Activated CD4-positive, CD25-positive, alpha-beta regulatory T cell treated with anti-CD3 and anti-CD28 coated beads, Interleukin-2, amount 50 U/mL, for 16 hours (primary cell): ENCODE results near the gene ACACA.

ENCODE experiments used
- DNase-seq: peaks from one replicate; pipeline ENCODE4 v3.0.0-alpha.2; 2020; ENCODE audit warnings: low read depth, low spot score

ACACA gene

GRCh38 chr17:37134050-37134449 lies 272.6 kb downstream of the ACACA start:
- no peak for DNase-seq

GRCh38 chr17:37133136-37133535 lies 273.5 kb downstream of the ACACA start:
- DNase-seq = no peak

DNA sequence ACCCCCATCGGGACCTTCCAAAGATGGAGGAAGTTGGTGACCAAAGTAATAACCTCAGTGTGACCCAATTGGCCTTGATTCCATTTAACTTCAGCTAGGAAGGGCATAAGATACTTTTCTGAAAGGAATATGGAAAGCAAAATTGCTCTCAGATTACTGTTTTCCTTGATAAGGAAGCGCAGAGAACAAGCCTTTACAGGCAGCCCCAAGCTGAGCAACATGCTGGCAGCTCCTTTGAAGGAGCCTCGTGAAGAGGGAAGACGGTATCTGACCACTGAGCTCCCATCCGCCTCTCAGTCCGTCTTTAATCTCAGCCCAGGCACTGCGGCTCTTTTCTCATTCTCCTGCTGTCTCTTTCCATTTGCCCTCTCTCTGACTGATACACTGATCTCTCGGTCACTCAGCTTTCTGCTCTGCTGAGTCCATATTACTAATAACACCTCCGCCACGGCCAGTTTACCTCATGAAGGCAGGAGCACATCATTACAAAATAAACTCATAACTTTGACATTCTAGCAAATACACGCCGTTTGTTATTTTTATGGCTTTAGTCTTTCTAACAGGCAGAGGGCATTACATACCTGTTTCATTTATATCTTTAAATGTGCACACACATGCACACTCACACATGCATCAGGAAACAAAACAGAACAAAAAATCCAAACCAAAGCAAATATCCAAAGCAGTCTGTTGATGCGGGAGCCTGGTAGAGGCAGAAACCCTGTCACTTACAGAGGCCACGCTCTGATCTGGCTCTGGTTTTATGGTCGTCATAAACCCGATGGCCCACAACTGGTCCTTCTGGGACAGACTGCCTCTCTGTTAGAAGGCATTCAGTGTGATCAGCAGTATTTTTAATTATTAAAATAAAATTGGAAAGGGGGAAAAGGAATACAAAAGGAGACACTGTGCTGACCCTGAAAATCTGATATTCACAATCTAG lies 274.7 kb downstream of the ACACA start:
- DNase-seq = no peak

DNA sequence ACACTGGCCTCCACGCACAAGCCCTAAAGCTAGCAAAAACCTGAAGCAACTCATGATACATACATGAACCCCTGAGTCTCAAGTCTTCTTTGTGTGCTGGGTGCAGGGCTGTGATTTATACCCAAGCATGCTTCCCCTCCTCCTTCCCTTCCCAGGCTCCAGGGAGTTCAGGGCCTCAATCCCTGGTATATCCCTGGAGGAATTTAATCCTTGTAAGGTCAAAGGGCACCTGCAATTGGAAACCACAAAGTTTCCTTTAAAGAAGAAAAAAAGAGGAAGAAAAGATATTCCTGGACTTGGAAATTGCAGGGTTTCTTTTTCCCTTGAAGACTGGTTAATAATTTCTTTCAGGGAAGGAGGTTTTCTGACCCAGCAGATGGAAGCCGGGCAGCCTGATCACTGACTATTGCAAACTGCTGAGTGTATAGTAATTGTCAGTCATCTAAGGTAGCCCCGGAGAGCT lies 275.6 kb downstream of the ACACA start:
- DNase-seq = no peak

GRCh38 chr17:37124821-37125173 lies 281.8 kb downstream of the ACACA start:
- DNase-seq = no peak

GRCh38 chr17:37123941-37124820 lies 282.5 kb downstream of the ACACA start:
- DNase-seq = no peak

GRCh38 chr17:37123386-37123785 lies 283.2 kb downstream of the ACACA start:
- no peak for DNase-seq

DNA sequence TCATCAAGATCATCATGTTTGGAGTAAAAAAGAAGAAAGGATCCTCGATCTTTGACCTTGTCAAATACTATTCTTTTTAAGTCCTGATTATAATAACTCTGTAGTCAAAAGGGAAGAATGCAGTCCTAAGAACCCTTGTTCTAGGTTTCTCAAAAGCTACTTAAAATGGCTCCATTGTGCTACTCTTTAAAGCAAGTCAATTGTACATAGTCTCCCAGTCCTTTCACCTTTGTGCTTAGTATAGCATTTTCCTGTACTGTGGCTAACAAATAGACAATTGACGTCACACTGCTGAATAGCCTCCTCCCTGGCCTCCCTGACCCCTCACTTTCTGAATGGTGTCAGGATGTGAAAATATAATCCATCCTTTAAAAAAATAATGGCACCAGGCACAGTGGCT lies 285.0 kb downstream of the ACACA start:
- no peak for DNase-seq

DNA sequence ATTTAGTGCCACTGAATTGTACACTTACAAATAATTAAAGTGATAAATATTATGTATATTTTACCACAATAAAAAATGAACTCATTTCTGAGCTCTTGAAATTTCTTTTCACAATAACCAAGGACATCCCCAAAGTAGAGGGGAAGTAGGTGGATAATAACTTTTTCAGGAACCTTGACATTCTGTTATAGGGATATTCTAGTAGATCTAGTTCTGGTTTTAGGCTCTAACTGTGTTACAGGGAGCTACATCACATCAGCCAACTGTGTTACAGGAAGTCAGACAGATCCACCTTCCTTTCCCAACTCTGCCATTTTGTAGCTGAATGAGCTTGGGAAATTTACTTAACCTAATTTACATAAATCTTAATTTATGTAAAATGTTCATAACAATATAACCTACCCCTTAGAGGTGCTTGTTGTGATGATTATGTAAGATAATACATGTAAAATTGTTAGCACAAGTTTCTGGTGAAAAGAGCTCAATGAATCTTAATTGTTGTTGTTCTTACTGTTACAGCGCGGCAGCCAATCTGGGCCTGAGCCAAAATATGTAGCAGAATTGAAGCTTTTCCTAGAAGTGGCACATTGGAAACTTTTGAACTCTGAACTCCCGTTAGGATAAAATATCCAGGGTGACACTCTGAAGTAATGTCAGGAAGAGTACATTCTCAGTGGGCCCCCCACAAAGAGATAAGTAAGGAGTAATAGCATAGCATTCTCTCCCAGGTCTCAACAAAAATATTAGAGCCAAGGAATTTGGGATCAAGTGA lies 288.1 kb downstream of the ACACA start:
- DNase-seq = no peak

GRCh38 chr17:37117373-37118142 lies 289.1 kb downstream of the ACACA start:
- DNase-seq = no peak

GRCh38 chr17:37116671-37117185 lies 289.9 kb downstream of the ACACA start:
- no peak for DNase-seq

DNA sequence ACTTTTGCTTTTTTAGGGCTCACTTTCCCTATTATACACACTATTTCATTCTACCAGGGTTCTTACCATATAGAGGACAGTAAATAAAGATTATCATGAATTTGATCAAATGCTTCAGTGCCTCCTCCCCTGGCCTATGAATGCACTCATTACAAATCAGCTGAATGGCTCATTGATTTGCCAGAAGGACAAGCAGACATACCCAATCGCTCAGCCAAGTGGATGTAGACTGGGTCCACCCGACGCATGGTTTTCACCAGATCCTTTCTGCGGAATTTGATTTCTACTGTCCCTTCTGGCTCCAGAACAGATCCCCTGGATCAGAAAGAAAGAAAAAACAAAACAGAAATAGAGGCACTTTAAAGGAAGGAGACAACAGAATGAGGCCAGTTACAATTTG lies 295.3 kb downstream of the ACACA start:
- DNase-seq = no peak

- no peak for DNase-seq
Measured at GRCh38 chr17:37110746-37111145, 295.9 kb downstream of the ACACA start.

DNA sequence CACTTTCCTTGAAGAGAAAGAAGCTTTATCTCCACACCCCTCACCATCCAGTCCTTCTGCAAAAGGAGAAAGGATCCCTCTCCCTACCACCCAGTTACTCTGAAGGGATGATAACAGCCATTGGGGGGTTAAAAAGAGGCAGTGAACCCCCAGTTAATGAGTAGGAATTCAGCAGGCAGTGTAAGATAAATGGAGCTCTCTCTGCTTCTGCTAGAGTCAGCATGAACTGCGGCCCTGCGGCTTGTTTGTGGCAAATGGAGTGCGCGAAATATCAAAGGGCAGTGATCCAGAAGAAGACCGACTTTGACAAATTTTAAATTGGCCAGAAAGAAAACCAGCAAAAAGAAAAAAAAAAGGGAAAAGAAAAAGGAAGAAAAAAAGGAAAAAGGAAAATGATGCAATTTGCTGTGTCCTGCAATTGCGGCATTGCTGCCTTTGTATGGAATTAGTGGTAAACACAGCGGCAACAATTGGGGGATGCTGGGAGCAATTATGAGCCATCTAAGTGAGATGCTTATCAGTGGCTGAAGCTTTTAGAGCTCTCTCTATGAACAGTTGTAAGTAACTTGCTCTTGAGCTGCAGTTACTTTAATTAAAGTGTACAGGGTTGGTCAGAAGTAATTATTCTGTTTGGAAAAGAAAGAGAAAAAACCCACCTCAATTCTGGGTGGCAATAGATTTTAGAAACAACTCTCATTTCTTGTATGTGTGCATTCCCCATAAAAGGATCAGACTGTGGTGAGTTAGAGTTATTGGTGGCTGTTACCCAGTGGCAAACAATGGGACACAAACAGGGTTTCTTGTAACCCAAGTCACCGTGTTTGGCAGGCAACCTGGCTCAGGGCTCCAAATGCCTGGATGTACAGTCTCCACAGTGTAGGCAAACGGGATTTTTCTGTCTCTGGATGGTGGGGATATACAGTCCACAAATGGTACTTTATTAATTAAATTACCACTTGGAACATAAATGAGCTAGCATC lies 296.6 kb downstream of the ACACA start:
- no peak for DNase-seq

DNA sequence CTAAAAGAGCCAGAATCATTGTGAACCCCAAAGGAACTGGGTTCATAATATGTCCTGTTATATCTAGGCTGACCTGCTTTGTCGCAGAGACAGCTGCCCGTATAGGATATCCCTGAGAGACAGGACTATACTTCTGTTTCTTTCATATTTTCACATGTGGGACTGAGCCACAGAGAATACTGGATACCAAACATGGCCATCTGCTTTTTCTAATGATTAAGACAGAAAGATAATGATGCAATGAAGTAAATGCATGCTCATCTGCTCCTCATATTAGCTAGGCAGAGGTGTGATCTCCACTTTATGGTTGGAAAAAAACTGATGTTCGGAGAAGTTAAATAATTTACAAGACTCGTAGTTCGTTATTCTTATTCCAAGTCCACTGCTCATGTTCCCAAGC lies 297.5 kb downstream of the ACACA start:
- DNase-seq = no peak

GRCh38 chr17:37107406-37108083 lies 299.1 kb downstream of the ACACA start:
- no peak for DNase-seq

DNA sequence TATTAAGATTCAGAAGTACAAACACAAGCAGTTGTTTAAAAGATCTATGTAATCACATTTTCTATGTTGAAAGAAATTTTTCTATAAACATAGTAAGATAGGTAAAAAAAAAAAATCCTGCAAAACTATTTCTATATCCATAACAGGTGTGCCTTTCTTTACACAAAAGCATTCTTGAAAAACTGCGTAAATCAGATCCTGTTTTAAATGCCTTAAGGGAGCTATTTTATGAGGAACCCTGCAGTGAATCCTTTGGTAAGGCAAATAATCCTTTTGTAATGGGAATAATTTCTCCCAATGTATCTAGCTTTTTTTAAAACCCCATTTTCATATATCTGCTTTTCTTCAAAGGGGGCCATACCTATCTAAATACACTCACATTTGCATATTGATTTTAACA lies 300.6 kb downstream of the ACACA start:
- no peak for DNase-seq

- no peak for DNase-seq
Measured at GRCh38 chr17:37103231-37103630, 303.4 kb downstream of the ACACA start.

DNA sequence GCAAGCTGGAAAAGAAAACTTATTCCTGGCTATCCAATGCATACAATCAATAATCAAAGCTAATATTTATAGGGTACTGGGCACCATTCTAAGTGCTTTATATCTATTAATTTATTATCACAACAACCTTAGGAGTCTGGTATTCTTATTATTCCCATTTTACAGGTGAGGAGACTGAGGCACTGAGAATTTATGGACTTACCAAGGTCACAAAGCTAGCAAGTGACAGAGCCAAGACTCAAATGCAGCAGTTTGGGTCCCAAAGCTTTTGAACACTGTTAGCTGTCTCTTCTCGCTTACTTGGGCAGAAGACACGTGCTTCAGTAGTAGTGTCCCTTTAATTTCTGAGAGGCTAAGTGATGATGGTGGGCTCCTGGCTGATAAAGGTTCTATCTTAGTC lies 305.3 kb downstream of the ACACA start:
- DNase-seq = no peak
